ENCODE measurements around the gene TMEM198.

The TMEM198 gene

GRCh38 chr2:219538504-219538951, 5.3 kb upstream of the TMEM198 start:
- H3K27me3 ChIP-seq (ENCODE audit: insufficient read depth, low read length): peaks cover 5% of the 10 kb centered on the region
- peaks cover 17% of the 10 kb centered on the region for H3K36me3 ChIP-seq (ENCODE audit: insufficient read depth, low read length)
- no peaks in the 10 kb centered on the region for H3K9me3 ChIP-seq (ENCODE audit: low read length)
- no peak overlapping the region for H3K4me3 ChIP-seq (ENCODE audit: low read length)
- H2AFZ ChIP-seq (ENCODE audit: low read depth, low read length): no peak overlapping the region
- H3K4me1 ChIP-seq (ENCODE audit: insufficient read depth, low read length): peaks cover 16% of the 10 kb centered on the region

- peaks cover 17% of the 10 kb centered on the region for H3K36me3 ChIP-seq (ENCODE audit: insufficient read depth, low read length)
- no peak overlapping the region for H2AFZ ChIP-seq (ENCODE audit: low read depth, low read length)
- H3K4me1 ChIP-seq (ENCODE audit: insufficient read depth, low read length): peaks cover 16% of the 10 kb centered on the region
- H3K9me3 ChIP-seq (ENCODE audit: low read length): no peaks in the 10 kb centered on the region
- peaks cover 4% of the 10 kb centered on the region for H3K27me3 ChIP-seq (ENCODE audit: insufficient read depth, low read length)
- H3K4me3 ChIP-seq (ENCODE audit: low read length): no peak overlapping the region
Observed at GRCh38 chr2:219538956-219539788, 4.7 kb upstream of the TMEM198 start.

DNA sequence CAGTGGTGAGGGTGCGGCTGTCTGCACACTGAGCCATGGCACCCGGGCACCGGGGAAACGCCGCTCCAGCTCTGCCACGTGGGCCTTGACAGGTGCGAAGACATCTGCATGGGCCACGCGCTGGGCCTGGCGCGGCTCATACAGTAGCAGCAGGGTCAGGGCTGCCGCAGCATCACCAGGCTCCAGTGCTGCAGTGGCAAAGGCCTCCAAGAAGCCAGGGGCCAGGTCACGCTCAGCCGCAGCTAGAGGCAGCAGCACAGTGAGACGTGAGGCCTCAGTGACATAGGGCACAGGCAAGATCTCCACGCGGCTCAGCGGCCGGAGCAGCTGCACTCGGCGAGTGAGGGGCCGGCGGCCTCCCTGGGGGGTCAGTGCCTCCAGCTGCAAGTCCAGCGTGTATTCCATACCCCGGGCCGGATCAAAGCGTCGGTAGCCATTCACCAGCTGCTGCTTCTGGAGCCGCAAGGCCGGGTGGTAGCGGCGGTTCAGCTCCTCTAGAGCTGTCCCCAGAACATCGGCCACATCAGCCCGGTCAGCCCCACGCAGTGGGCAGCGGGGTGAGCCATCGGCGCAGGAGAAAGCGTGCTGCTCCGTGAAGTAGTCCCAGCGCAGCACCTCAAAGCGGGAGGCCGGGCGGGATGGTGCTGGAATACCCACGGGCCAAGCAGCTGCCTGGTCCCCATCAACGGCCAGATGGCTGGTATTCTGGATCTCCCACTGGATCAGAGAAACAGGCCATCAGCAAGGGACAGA, 3.7 kb upstream of the TMEM198 start:
- peaks cover 24% of the 10 kb centered on the region for H3K4me1 ChIP-seq (ENCODE audit: insufficient read depth, low read length)
- no peak overlapping the region for H2AFZ ChIP-seq (ENCODE audit: low read depth, low read length)
- H3K9me3 ChIP-seq (ENCODE audit: low read length): no peaks in the 10 kb centered on the region
- H3K4me3 ChIP-seq (ENCODE audit: low read length): no peak overlapping the region
- H3K36me3 ChIP-seq (ENCODE audit: insufficient read depth, low read length): peaks cover 17% of the 10 kb centered on the region
- no peaks in the 10 kb centered on the region for H3K27me3 ChIP-seq (ENCODE audit: insufficient read depth, low read length)

- Histone ChIP-seq H3K27me3 (ENCODE audit: insufficient read depth, low read length) (no peaks in the 10 kb centered on the region), H3K4me1 (ENCODE audit: insufficient read depth, low read length) (peaks cover 27% of the 10 kb centered on the region), H2AFZ (ENCODE audit: low read depth, low read length) (no peak overlapping the region), H3K9me3 (ENCODE audit: low read length) (no peaks in the 10 kb centered on the region), H3K4me3 (ENCODE audit: low read length) (no peak overlapping the region), H3K36me3 (ENCODE audit: insufficient read depth, low read length) (peaks cover 20% of the 10 kb centered on the region)
Observed at GRCh38 chr2:219540784-219541504, 2.9 kb upstream of the TMEM198 start.

- Histone ChIP-seq H3K9me3 (ENCODE audit: low read length) (no peaks in the 10 kb centered on the region), H2AFZ (ENCODE audit: low read depth, low read length) (no peak overlapping the region), H3K4me1 (ENCODE audit: insufficient read depth, low read length) (peaks cover 27% of the 10 kb centered on the region), H3K4me3 (ENCODE audit: low read length) (no peak overlapping the region), H3K36me3 (ENCODE audit: insufficient read depth, low read length) (peaks cover 24% of the 10 kb centered on the region), H3K27me3 (ENCODE audit: insufficient read depth, low read length) (no peaks in the 10 kb centered on the region)
Observed at GRCh38 chr2:219541611-219542180, 2.1 kb upstream of the TMEM198 start.

- peaks cover 32% of the 10 kb centered on the region for H3K36me3 ChIP-seq (ENCODE audit: insufficient read depth, low read length)
- peak overlapping the region; percentile 68 for H3K4me3 ChIP-seq (ENCODE audit: low read length)
- peaks cover 24% of the 10 kb centered on the region for H3K4me1 ChIP-seq (ENCODE audit: insufficient read depth, low read length)
- no peaks in the 10 kb centered on the region for H3K27me3 ChIP-seq (ENCODE audit: insufficient read depth, low read length)
- H3K9me3 ChIP-seq (ENCODE audit: low read length): no peaks in the 10 kb centered on the region
- peak overlapping the region; percentile 87 for H2AFZ ChIP-seq (ENCODE audit: low read depth, low read length)
Observed at GRCh38 chr2:219542931-219543595, 765 bp upstream of the TMEM198 start.

DNA sequence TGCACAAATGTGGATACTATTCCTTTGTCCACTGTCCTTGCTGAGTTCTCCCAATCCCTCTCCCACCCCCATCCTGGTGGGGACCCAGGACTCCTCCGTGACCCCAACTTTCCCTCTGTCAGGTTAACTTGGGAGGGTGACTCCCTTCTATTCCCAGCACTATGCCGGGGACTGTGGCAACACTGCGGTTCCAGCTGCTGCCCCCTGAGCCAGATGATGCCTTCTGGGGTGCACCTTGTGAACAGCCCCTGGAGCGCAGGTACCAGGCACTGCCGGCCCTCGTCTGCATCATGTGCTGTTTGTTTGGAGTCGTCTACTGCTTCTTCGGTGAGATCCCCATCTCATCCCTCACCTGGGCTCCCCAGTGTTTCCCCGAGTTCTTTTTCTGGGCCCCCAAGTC, 739 bp downstream of the TMEM198 start:
- no peaks in the 10 kb centered on the region for H3K9me3 ChIP-seq (ENCODE audit: low read length)
- H2AFZ ChIP-seq (ENCODE audit: low read depth, low read length): peak overlapping the region; percentile 39
- peak overlapping the region; percentile 68 for H3K4me3 ChIP-seq (ENCODE audit: low read length)
- H3K27me3 ChIP-seq (ENCODE audit: insufficient read depth, low read length): no peaks in the 10 kb centered on the region
- peaks cover 17% of the 10 kb centered on the region for H3K4me1 ChIP-seq (ENCODE audit: insufficient read depth, low read length)
- peaks cover 41% of the 10 kb centered on the region for H3K36me3 ChIP-seq (ENCODE audit: insufficient read depth, low read length)

- Histone ChIP-seq H3K4me3 (ENCODE audit: low read length) (peak overlapping the region; percentile 68), H2AFZ (ENCODE audit: low read depth, low read length) (no peak overlapping the region)
Observed at GRCh38 chr2:219545295-219545942, 1.6 kb downstream of the TMEM198 start.

GRCh38 chr2:219545943-219546352, 2.1 kb downstream of the TMEM198 start:
- no peaks in the 10 kb centered on the region for H3K27me3 ChIP-seq (ENCODE audit: insufficient read depth, low read length)
- H2AFZ ChIP-seq (ENCODE audit: low read depth, low read length): no peak overlapping the region
- H3K9me3 ChIP-seq (ENCODE audit: low read length): no peaks in the 10 kb centered on the region
- peaks cover 41% of the 10 kb centered on the region for H3K36me3 ChIP-seq (ENCODE audit: insufficient read depth, low read length)
- peaks cover 17% of the 10 kb centered on the region for H3K4me1 ChIP-seq (ENCODE audit: insufficient read depth, low read length)
- no peak overlapping the region for H3K4me3 ChIP-seq (ENCODE audit: low read length)

More at GRCh38 chr2:219545295-219545942, 1.6 kb downstream of the TMEM198 start:
- Histone ChIP-seq H3K9me3 (ENCODE audit: low read length) (no peaks in the 10 kb centered on the region), H3K4me1 (ENCODE audit: insufficient read depth, low read length) (peaks cover 17% of the 10 kb centered on the region), H3K36me3 (ENCODE audit: insufficient read depth, low read length) (peaks cover 41% of the 10 kb centered on the region), H3K27me3 (ENCODE audit: insufficient read depth, low read length) (no peaks in the 10 kb centered on the region)

GRCh38 chr2:219547621-219548020, 3.8 kb downstream of the TMEM198 start:
- no peaks in the 10 kb centered on the region for H3K9me3 ChIP-seq (ENCODE audit: low read length)
- peaks cover 37% of the 10 kb centered on the region for H3K36me3 ChIP-seq (ENCODE audit: insufficient read depth, low read length)
- no peaks in the 10 kb centered on the region for H3K27me3 ChIP-seq (ENCODE audit: insufficient read depth, low read length)
- peaks cover 20% of the 10 kb centered on the region for H3K4me1 ChIP-seq (ENCODE audit: insufficient read depth, low read length)
- no peak overlapping the region for H2AFZ ChIP-seq (ENCODE audit: low read depth, low read length)
- H3K4me3 ChIP-seq (ENCODE audit: low read length): no peak overlapping the region

- no peak overlapping the region for H3K4me3 ChIP-seq (ENCODE audit: low read length)
- peaks cover 37% of the 10 kb centered on the region for H3K36me3 ChIP-seq (ENCODE audit: insufficient read depth, low read length)
- H3K27me3 ChIP-seq (ENCODE audit: insufficient read depth, low read length): no peaks in the 10 kb centered on the region
- no peak overlapping the region for H2AFZ ChIP-seq (ENCODE audit: low read depth, low read length)
- H3K4me1 ChIP-seq (ENCODE audit: insufficient read depth, low read length): peaks cover 22% of the 10 kb centered on the region
- H3K9me3 ChIP-seq (ENCODE audit: low read length): no peaks in the 10 kb centered on the region
Observed at GRCh38 chr2:219548990-219549389, 5.2 kb downstream of the TMEM198 start.

DNA sequence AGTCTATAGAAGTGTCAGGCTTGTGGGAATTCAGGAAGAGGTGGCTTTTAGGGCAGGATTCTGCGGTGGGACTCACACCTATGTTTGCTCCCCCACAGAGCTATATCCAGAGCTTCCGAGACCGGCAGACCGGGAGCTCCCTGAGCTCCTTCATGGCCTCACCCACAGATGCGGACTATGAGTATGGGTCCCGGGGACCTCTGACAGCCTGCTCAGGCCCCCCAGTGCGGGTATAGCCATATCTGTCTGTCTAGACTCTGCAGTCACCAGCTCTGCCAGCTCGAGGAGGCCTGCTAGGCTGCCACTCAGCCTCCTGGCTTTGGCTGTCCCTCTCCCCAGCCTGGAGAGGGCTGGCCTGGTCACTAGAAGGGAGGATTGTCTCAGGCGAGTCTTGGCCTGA, 5.8 kb downstream of the TMEM198 start:
- Histone ChIP-seq H3K4me1 (ENCODE audit: insufficient read depth, low read length) (peaks cover 18% of the 10 kb centered on the region), H3K36me3 (ENCODE audit: insufficient read depth, low read length) (peaks cover 37% of the 10 kb centered on the region), H3K4me3 (ENCODE audit: low read length) (no peak overlapping the region), H3K9me3 (ENCODE audit: low read length) (no peaks in the 10 kb centered on the region), H2AFZ (ENCODE audit: low read depth, low read length) (no peak overlapping the region), H3K27me3 (ENCODE audit: insufficient read depth, low read length) (no peaks in the 10 kb centered on the region)
